HEK293T (cell line): ENCODE results near the gene CROT.

Experiments used
- CTCF ChIA-PET: fragments of 350-600 bp; formaldehyde crosslinking; extraction: SDS; loops from one replicate; lab custom pipeline; 2021; ENCODE audit warnings: antibody characterized with exemption, inconsistent platforms; lab: Yijun Ruan, JAX
- POLR2A ChIA-PET: fragments of 350-600 bp; formaldehyde crosslinking; extraction: SDS; loops from one replicate; lab custom pipeline; 2020; ENCODE audit warnings: antibody characterized with exemption, inconsistent platforms; lab: Yijun Ruan, JAX
- DNase-seq: peaks from one replicate; pipeline ENCODE4 v3.0.0; 2012; ENCODE audit warnings: mixed read lengths; ENCODE audit errors: extremely low spot score
- ARNT ChIP-seq: fragments of 450-650 bp; IDR thresholded peaks from 2 replicates; pipeline ENCODE4 v1.6.1; 2017; ENCODE audit warnings: mild to moderate bottlenecking
- BHLHE40 ChIP-seq: fragments of 450-650 bp; IDR thresholded peaks from 2 replicates; pipeline ENCODE4 v1.6.1; 2016; ENCODE audit warnings: mild to moderate bottlenecking, moderate library complexity, borderline replicate concordance
- CTBP1 ChIP-seq: fragments of 450-650 bp; IDR thresholded peaks from 2 replicates; pipeline ENCODE4 v1.6.1; 2016; ENCODE audit warnings: borderline replicate concordance
- ELF4 ChIP-seq: fragments of 450-650 bp; IDR thresholded peaks from 2 replicates; pipeline ENCODE4 v1.6.1; 2017; ENCODE audit warnings: antibody characterized with exemption
- FOXA1 ChIP-seq: fragments of 450-650 bp; IDR thresholded peaks from 2 replicates; pipeline ENCODE4 v1.6.1; 2016; ENCODE audit warnings: mild to moderate bottlenecking
- FOXK2 ChIP-seq: fragments of 450-650 bp; IDR thresholded peaks from 2 replicates; pipeline ENCODE4 v1.6.1; 2016; ENCODE audit warnings: mild to moderate bottlenecking
- FOXM1 ChIP-seq: fragments of 450-650 bp; IDR thresholded peaks from 2 replicates; pipeline ENCODE4 v1.6.1; 2017; ENCODE audit warnings: mild to moderate bottlenecking, borderline replicate concordance
- HDGF ChIP-seq: fragments of 450-650 bp; IDR thresholded peaks from 2 replicates; pipeline ENCODE4 v1.6.1; 2017; ENCODE audit warnings: antibody characterized with exemption, borderline replicate concordance
- L3MBTL2 ChIP-seq: fragments of 450-650 bp; conservative IDR thresholded peaks from 2 replicates; pipeline ENCODE4 v1.6.1; 2016; ENCODE audit warnings: mild to moderate bottlenecking
- LEF1 ChIP-seq: fragments of 450-650 bp; IDR thresholded peaks from 2 replicates; pipeline ENCODE4 v1.6.1; 2017; ENCODE audit warnings: mild to moderate bottlenecking, borderline replicate concordance
- NFRKB ChIP-seq: fragments of 450-650 bp; IDR thresholded peaks from 2 replicates; pipeline ENCODE4 v1.6.1; 2016; ENCODE audit warnings: mild to moderate bottlenecking, moderate library complexity
- SP1 ChIP-seq: fragments of 450-650 bp; IDR thresholded peaks from 2 replicates; pipeline ENCODE4 v1.6.1; 2017
- SUZ12 ChIP-seq: fragments of 450-650 bp; IDR thresholded peaks from 2 replicates; pipeline ENCODE4 v1.6.1; 2016; ENCODE audit warnings: mild to moderate bottlenecking
- TARDBP ChIP-seq: fragments of 450-650 bp; IDR thresholded peaks from 2 replicates; pipeline ENCODE4 v1.6.1; 2016
- ZNF384 ChIP-seq: fragments of 450-650 bp; IDR thresholded peaks from 2 replicates; pipeline ENCODE4 v1.6.1; 2016
- TF ChIP-seq, protein P1 (sequence below): fragments of 450-650 bp; IDR thresholded peaks from 2 replicates; pipeline ENCODE4 v1.6.1; 2016

CROT gene

DNA sequence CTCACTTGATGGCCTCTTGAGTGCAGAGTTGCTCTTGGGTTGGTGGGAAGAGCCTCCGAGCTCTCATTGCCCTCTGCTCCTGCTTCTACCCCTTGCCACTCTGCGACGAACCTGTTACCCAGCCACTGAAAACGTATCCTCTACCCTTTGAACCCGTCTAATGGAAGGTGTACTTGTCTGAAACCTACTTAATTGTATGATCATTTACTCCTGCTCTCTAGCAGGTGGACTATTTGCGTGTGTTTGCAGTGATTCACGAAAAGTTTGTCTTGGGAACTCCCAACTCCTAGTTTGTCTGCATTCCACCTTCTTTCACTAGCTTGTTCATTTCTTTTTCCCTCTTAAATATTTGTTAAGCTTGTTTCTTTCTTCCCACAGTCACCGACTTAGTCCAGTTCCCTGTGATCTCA lies 503 bp downstream of the CROT start:
- CTCF ChIA-PET: no interaction called here
- POLR2A ChIA-PET: interaction anchor here (1.0 kb wide), 1 partner anchor 20 kb away, joined by 4 read pairs; no protein-coding TSS in a partner anchor
- peak; percentile 10 for DNase-seq
- TF ChIP-seq, protein P1, sequence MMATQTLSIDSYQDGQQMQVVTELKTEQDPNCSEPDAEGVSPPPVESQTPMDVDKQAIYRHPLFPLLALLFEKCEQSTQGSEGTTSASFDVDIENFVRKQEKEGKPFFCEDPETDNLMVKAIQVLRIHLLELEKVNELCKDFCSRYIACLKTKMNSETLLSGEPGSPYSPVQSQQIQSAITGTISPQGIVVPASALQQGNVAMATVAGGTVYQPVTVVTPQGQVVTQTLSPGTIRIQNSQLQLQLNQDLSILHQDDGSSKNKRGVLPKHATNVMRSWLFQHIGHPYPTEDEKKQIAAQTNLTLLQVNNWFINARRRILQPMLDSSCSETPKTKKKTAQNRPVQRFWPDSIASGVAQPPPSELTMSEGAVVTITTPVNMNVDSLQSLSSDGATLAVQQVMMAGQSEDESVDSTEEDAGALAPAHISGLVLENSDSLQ: no peak

DNA sequence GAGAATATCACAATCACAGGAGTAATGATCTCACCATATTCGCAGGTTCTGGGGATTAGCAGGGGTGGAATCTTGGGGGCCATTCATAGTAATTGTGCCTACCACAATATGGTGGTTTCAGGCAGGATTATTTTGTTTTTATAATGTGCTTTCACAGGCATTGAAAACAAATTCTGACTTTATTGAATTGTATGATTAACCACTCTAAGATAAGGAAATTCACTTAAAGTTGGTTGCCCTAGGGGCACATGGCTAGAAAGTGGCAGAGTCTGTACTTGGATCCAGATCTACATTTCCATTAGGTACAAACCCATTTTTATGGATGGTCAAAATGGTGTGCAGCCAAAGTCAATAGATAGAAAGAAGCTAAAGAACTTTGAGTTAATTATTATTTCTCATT lies 1.7 kb downstream of the CROT start:
- POLR2A ChIA-PET: no interaction called here
- CTCF ChIA-PET: no interaction called here
- DNase-seq: no peak
- TF ChIP-seq LEF1 (no peak), SP1 (no peak), ZNF384 (no peak), ARNT (no peak), ELF4 (no peak), FOXA1 (no peak), HDGF (no peak), FOXM1 (no peak), TARDBP (no peak), NFRKB (no peak), CTBP1 (no peak)
- TF ChIP-seq, protein P1: no peak

DNA sequence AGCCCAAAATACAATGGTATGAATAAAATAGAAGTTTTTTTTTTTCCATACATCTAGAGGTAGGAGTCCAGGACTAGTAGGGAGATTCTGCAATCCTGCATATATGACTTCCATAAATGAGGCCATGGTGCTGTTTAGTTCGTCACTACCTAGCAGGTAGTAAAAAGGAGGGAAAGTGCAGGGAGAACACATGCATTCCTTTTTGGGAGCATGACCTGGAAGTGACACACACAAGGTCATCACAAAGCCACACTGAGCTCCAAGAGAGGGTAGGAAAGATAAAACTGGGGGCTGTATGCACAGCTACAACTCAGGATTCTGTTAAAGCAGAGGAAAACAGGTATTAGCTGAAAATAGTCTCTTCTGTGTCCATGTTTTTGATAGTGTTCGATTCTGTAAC lies 2.2 kb downstream of the CROT start:
- ChIA-PET POLR2A (no interaction called here), CTCF (no interaction called here)
- no peak for DNase-seq
- no peak for TF ChIP-seq SP1
- no peak for TF ChIP-seq ZNF384
- TF ChIP-seq HDGF: no peak
- no peak for TF ChIP-seq NFRKB
- TF ChIP-seq FOXK2: no peak
- no peak for TF ChIP-seq ARNT
- no peak for TF ChIP-seq CTBP1
- TF ChIP-seq, protein P1: no peak
- no peak for TF ChIP-seq LEF1
- TF ChIP-seq SUZ12: no peak
- no peak for TF ChIP-seq L3MBTL2

DNA sequence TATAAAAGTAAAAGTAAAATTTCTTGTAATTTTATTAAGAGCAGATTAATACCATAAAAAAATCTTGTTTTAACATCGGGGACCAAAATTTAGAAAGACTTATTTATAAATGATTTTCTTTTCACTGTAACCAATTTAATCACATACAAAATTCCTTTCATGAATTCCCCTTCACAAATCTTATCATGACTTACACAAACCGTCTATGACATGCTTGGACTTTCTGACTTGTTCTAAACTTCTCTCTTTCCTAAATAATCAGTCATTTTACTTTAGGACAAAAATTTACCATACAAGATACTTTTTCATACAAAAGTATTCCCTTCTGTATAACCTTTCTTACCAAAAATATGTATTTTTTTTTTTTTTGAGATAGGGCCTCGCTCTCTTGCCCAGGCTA lies 9.3 kb downstream of the CROT start:
- TF ChIP-seq NFRKB (no peak), TARDBP (no peak), CTBP1 (no peak), HDGF (no peak), LEF1 (no peak), FOXA1 (no peak), ELF4 (no peak), SP1 (no peak), ZNF384 (no peak), L3MBTL2 (no peak), SUZ12 (no peak), ARNT (no peak), FOXM1 (no peak), BHLHE40 (no peak), FOXK2 (no peak)
- TF ChIP-seq, protein P1: no peak
- CTCF ChIA-PET: no interaction called here
- POLR2A ChIA-PET: no interaction called here
- no peak for DNase-seq

DNA sequence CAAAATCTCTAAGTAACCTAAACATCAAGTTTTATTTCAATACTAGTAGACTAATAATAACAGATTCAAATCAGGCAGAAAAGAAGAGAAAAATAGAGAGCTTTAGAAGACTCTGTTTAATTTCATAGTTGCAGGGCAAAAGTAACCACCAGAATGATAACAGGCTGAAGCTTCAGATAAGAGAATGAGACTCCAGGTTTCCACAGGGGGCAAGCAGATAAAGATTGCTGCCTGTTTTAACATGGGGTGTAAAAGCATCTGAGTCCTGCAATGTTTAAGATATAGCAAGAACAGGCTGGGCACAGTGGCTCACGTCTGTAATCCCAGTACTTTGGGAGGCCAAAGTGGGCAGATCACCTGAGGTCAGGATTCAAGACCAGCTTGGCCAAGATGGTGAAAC lies 11.0 kb downstream of the CROT start:
- ChIA-PET POLR2A (no interaction called here), CTCF (no interaction called here)

DNA sequence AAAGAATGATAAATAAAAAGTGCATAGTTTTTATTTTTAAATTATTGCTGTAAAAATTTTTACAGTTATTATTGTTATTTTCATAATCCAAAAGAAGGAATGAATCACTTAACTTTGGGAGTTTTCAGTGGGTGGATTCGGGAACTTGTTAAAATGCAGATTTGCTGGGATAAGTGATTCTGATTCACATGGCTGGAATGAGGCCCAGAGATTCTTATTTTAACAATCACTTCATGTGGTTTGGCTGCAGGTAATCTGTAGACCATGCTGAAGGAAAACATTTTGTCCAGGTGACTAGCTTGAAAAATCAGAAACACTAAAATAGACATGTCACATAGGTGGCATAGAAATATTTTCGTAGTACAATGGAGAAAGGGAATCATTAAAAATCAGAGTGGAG lies 13.9 kb downstream of the CROT start:
- POLR2A ChIA-PET: no interaction called here
- no peak for DNase-seq
- CTCF ChIA-PET: no interaction called here
- TF ChIP-seq LEF1 (no peak), SP1 (no peak), ELF4 (no peak), CTBP1 (no peak), FOXM1 (no peak), TARDBP (no peak), BHLHE40 (no peak), SUZ12 (no peak), HDGF (no peak), NFRKB (no peak)
- TF ChIP-seq, protein P1: no peak

More for the DNA sequence above, 11.0 kb downstream of the CROT start:
- TF ChIP-seq TARDBP (no peak), ELF4 (no peak), SP1 (no peak), L3MBTL2 (no peak), NFRKB (no peak), BHLHE40 (no peak), HDGF (no peak), FOXK2 (no peak)
- DNase-seq: no peak
